Mucosa of descending colon (tissue), 3 donors: ENCODE results near the gene DAP. TPM values are rescaled to one million over a fixed set of nuclear protein-coding genes. Genes with fewer than 3 reads are reported as not detected.

Experiments
- ATAC-seq: fragments of 200-7000 bp; cut with Tn5 transposase; one replicate; pipeline ENCODE4 v1.9.1; 2020; ENCODE audit warnings: mild to moderate bottlenecking, moderate library complexity
- DNase-seq, 3 donors: peaks; one replicate each; pipeline ENCODE4 v3.0.0-alpha.2; 2020
- H3K36me3 ChIP-seq: fragments of 200-600 bp; one replicate; pipeline ENCODE4 v1.8.0; 2021; ENCODE audit warnings: low read depth, mild to moderate bottlenecking
- H3K4me1 ChIP-seq: fragments of 200-600 bp; one replicate; pipeline ENCODE4 v1.8.0; 2021; ENCODE audit warnings: low read depth, mild to moderate bottlenecking
- H3K4me3 ChIP-seq: fragments of 200-600 bp; one replicate; pipeline ENCODE4 v1.8.0; 2021; ENCODE audit warnings: mild to moderate bottlenecking
- H3K9me3 ChIP-seq: fragments of 200-600 bp; one replicate; pipeline ENCODE4 v1.8.0; 2021; ENCODE audit warnings: mild to moderate bottlenecking
- CTCF ChIP-seq: fragments of 200-600 bp; IDR thresholded peaks from one replicate; pipeline ENCODE4 v1.8.0; 2022; ENCODE audit warnings: antibody characterized with exemption, mild to moderate bottlenecking
- intact Hi-C, 2 donors: fragments of 100-400 bp; cut with DNase I in 1 of 2; cut with micrococcal nuclease in 1 of 2; formaldehyde crosslinking; loops; one replicate each; pipeline versions ENCODE4 v1.11.0 to v1.11.1; 2022; cut with DNase I, micrococcal nuclease
- total RNA-seq, 3 donors: library from RNA; stranded (reverse); fragmentation: NEBNext Ultra II Directional in 2 of 3; extraction: Animal tissue kit (Norgen Biotek cat#: 25700) in 2 of 3; gene quantifications; one replicate each; pipeline versions ENCODE4 v1.2.1 to v1.2.4, GENCODE V29; 2021 to 2023
- donor health status: DM: no; HTN: no; CAD: no; lungs with moderate emphysema.
- donor health status: DM: no; HTN: no; CAD: no.
- donor health status: DM: no; HTN: yes; CAD: no.

Gene DAP
- total RNA-seq, 3 donors from 2014 or later: 63.7 to 125 (median 109) TPM

GRCh38 chr5:10704949-10705621 lies 55.9 kb downstream of the DAP start:
- DNase-seq: no peak
- intact Hi-C loops: no loop called here
- peak; percentile 52 for ATAC-seq
- Histone ChIP-seq H3K36me3 (no peaks in the 10 kb centered on the region), H3K4me3 (no peak overlapping the region), H3K9me3 (no peaks in the 10 kb centered on the region), H3K4me1 (peaks cover 19% of the 10 kb centered on the region)
- TF ChIP-seq CTCF: no peak

- no peaks in the 10 kb centered on the region for H3K9me3 ChIP-seq
- ATAC-seq (peak; percentile 83), DNase-seq (peak; percentile 82 to 85 (median 85))
- H3K4me3 ChIP-seq: no peak overlapping the region
- intact Hi-C loops: no loop called here
- no peak for TF ChIP-seq CTCF
- H3K36me3 ChIP-seq: no peaks in the 10 kb centered on the region
- peaks cover 19% of the 10 kb centered on the region for H3K4me1 ChIP-seq
Measured at GRCh38 chr5:10703676-10704075, 57.4 kb downstream of the DAP start.

GRCh38 chr5:10702911-10703491 lies 58.0 kb downstream of the DAP start:
- peaks cover 19% of the 10 kb centered on the region for H3K4me1 ChIP-seq
- intact Hi-C loops: no loop called here

GRCh38 chr5:10702040-10702629 lies 58.9 kb downstream of the DAP start:
- Histone ChIP-seq H3K36me3 (no peaks in the 10 kb centered on the region), H3K4me3 (no peak overlapping the region), H3K4me1 (peaks cover 19% of the 10 kb centered on the region), H3K9me3 (no peaks in the 10 kb centered on the region)
- DNase-seq (no peak), ATAC-seq (no peak)
- TF ChIP-seq CTCF: no peak
- intact Hi-C loops: no loop called here

More at GRCh38 chr5:10702911-10703491, 58.0 kb downstream of the DAP start:
- no peak for DNase-seq
- ATAC-seq: no peak
- no peak for TF ChIP-seq CTCF
- Histone ChIP-seq H3K9me3 (no peaks in the 10 kb centered on the region), H3K36me3 (no peaks in the 10 kb centered on the region), H3K4me3 (no peak overlapping the region)

- peaks cover 19% of the 10 kb centered on the region for H3K4me1 ChIP-seq
- peak; percentile 30 for ATAC-seq
- no peak overlapping the region for H3K4me3 ChIP-seq
- intact Hi-C loops: no loop called here
- TF ChIP-seq CTCF: peak; percentile 46
- no peaks in the 10 kb centered on the region for H3K36me3 ChIP-seq
- peak in 1 of 3 donors; percentile 70 for DNase-seq
- no peaks in the 10 kb centered on the region for H3K9me3 ChIP-seq
Measured at GRCh38 chr5:10701567-10702039, 59.4 kb downstream of the DAP start.
